ENCODE data around the gene PCBP1. TPM values are rescaled to one million over a fixed set of nuclear protein-coding genes. Genes with fewer than 3 reads are reported as not detected.

The PCBP1 gene
- polyA plus RNA-seq, 1 of the 3 experiments (the other 2 are of a cell fraction) = 94.0 TPM

GRCh38 chr2:70047451-70047850, 39.8 kb upstream of the PCBP1 start:
- 91% methylated on average over 5 of the region's 5 CpGs for WGBS (ENCODE audit: low lambda C conversion rate)
- Histone ChIP-seq H3K4me1 (ENCODE audit: control insufficient read depth in 1 of 2, insufficient read depth in 2 of 2, low read depth in 1 of 2, low read length in 1 of 2) (no peaks in the 10 kb centered on the region), H3K9me2 (no peaks in the 10 kb centered on the region), H3K4me2 (no peak overlapping the region), H3K27ac (ENCODE audit: low read depth in 2 of 2, low read length in 1 of 2) (no peak overlapping the region), H3K9me3 (no peaks in the 10 kb centered on the region), H3K79me2 (ENCODE audit: insufficient read depth) (no peaks in the 10 kb centered on the region; the same call in 1 of the 2 replicates), H2AFZ (ENCODE audit: low read depth) (no peak overlapping the region), H3F3A (replicated peaks; ENCODE audit: insufficient read depth) (peaks cover under 1% of the 10 kb centered on the region), H4K20me1 (ENCODE audit: insufficient read depth) (no peaks in the 10 kb centered on the region), H3K36me3 (replicated peaks in 1 of 2; ENCODE audit: control insufficient read depth in 1 of 2, insufficient read depth in 2 of 2, low read length in 1 of 2) (peaks cover 21 to 24% of the 10 kb centered on the region in 2 experiments), H3K4me3 (ENCODE audit: low read depth in 2 of 2, low read length in 1 of 2) (no peak overlapping the region), H3K9ac (no peak overlapping the region), H3K27me3 (ENCODE audit: insufficient read depth) (no peaks in the 10 kb centered on the region)
- CTCF ChIA-PET = no interaction called here
- TF ChIP-seq CHD2 (IDR thresholded peaks at IDR 0.05; ENCODE audit: low read length, partially characterized antibody) (no peak), MXI1 (IDR thresholded peaks at IDR 0.05; ENCODE audit: low read depth, low read length) (no peak), YY1 (IDR thresholded peaks at IDR 0.05; ENCODE audit: low read depth) (no peak)
- POLR2A ChIA-PET = no interaction called here
- DNase-seq = no peak

- CTCF ChIA-PET = interaction anchor here (1.0 to 1.7 kb wide), 4 partner anchors 8 to 137 kb away, joined by 3 to 5 read pairs (median 4); no protein-coding TSS in a partner anchor
- Histone ChIP-seq H3K4me2 (no peak overlapping the region), H4K20me1 (ENCODE audit: insufficient read depth) (no peaks in the 10 kb centered on the region), H3K4me1 (ENCODE audit: control insufficient read depth in 1 of 2, insufficient read depth in 2 of 2, low read depth in 1 of 2, low read length in 1 of 2) (no peaks in the 10 kb centered on the region), H3K9ac (no peak overlapping the region), H3K9me2 (no peaks in the 10 kb centered on the region), H3F3A (replicated peaks; ENCODE audit: insufficient read depth) (no peaks in the 10 kb centered on the region), H3K27ac (ENCODE audit: low read depth in 2 of 2, low read length in 1 of 2) (no peak overlapping the region), H3K79me2 (ENCODE audit: insufficient read depth) (no peaks in the 10 kb centered on the region; the same call in 1 of the 2 replicates), H2AFZ (ENCODE audit: low read depth) (no peak overlapping the region), H3K27me3 (ENCODE audit: insufficient read depth) (no peaks in the 10 kb centered on the region), H3K9me3 (no peaks in the 10 kb centered on the region), H3K4me3 (ENCODE audit: low read depth in 2 of 2, low read length in 1 of 2) (no peak overlapping the region), H3K36me3 (replicated peaks in 1 of 2; ENCODE audit: control insufficient read depth in 1 of 2, insufficient read depth in 2 of 2, low read length in 1 of 2) (peaks cover 21 to 24% of the 10 kb centered on the region in 2 experiments)
- no peak for TF ChIP-seq FOXJ3 (CRISPR knock-in tag; IDR thresholded peaks at IDR 0.05)
- no peak for TF ChIP-seq ELF1 (IDR thresholded peaks at IDR 0.05)
- no peak for TF ChIP-seq SMC3 (IDR thresholded peaks at IDR 0.05; ENCODE audit: low read depth, low read length)
- TF ChIP-seq MEF2A (IDR thresholded peaks at IDR 0.05; ENCODE audit: borderline replicate concordance, low read depth) = no peak
- TF ChIP-seq IRF3 (IDR thresholded peaks at IDR 0.05; ENCODE audit: low read depth, low read length) = no peak
- TF ChIP-seq JUND (IDR thresholded peaks at IDR 0.05) = no peak
- TF ChIP-seq USF2 (IDR thresholded peaks at IDR 0.05; ENCODE audit: borderline replicate concordance, low read depth, low read length) = no peak
- no peak for TF ChIP-seq ZBTB33 (IDR thresholded peaks at IDR 0.05; ENCODE audit: borderline replicate concordance, low read depth)
- no peak for TF ChIP-seq NFIC (IDR thresholded peaks at IDR 0.05; ENCODE audit: borderline replicate concordance)
- TF ChIP-seq USF1 (IDR thresholded peaks at IDR 0.05; ENCODE audit: borderline replicate concordance, low read depth) = no peak
- no peak for TF ChIP-seq RCOR1 (IDR thresholded peaks at IDR 0.05; ENCODE audit: low read length)
- TF ChIP-seq RFX5 (IDR thresholded peaks at IDR 0.05; ENCODE audit: low read length) = no peak
- no peak for TF ChIP-seq TCF12 (IDR thresholded peaks at IDR 0.05)
- TF ChIP-seq YY1 (IDR thresholded peaks at IDR 0.05; ENCODE audit: low read depth) = no peak
- no peak for TF ChIP-seq SIN3A (IDR thresholded peaks at IDR 0.05; ENCODE audit: borderline replicate concordance, low read depth, low read length)
- no peak for TF ChIP-seq POLR2AphosphoS5 (IDR thresholded peaks at IDR 0.05; ENCODE audit: low read depth, low read length)
- TF ChIP-seq RXRA (IDR thresholded peaks at IDR 0.05; ENCODE audit: borderline replicate concordance, low read depth) = no peak
- POLR2A ChIA-PET = no interaction called here
- WGBS (ENCODE audit: low lambda C conversion rate) = 76% methylated on average over 1 of the region's 1 CpG
- DNase-seq = no peak
These were observed 38.0 kb upstream of the PCBP1 start for GRCh38 chr2:70049255-70049654.
